ENCODE results near the gene TDRD12. TPM values are rescaled to one million over a fixed set of nuclear protein-coding genes. Genes with fewer than 3 reads are reported as not detected.

TDRD12 gene
- total RNA-seq, result under 0.01 and 0.36 TPM in 2 replicates

GRCh38 chr19:32719611-32720059 is at the start of gene TDRD12:
Gene TDRD12, plus strand, starts transcription at chr19:32719767. Its CDS starts 306 bp downstream, at chr19:32720073.

GRCh38 chr19:32674931-32675719 is 44.4 kb upstream of the TDRD12 start, which contains the start of gene ANKRD27:
Gene ANKRD27, minus strand, starts transcription at chr19:32675180. Its CDS starts 16,165 bp downstream, at chr19:32659015.

GRCh38 chr19:32675720-32676185 is 43.8 kb upstream of the TDRD12 start, which contains the start of gene RGS9BP:
Gene RGS9BP, plus strand, starts transcription at chr19:32675848. Its CDS starts 416 bp downstream, at chr19:32676264.

GRCh38 chr19:32691291-32691951 is 28.1 kb upstream of the TDRD12 start, which contains the start of gene NUDT19:
Gene NUDT19, plus strand, starts transcription at chr19:32691821. Its CDS starts 140 bp downstream, at chr19:32691961.

GRCh38 chr19:32869369-32869965 is 149.9 kb downstream of the TDRD12 start, which contains the start of gene SLC7A9:
Gene SLC7A9, minus strand, starts transcription at chr19:32869767. Its CDS starts 1,233 bp downstream, at chr19:32868534.

Small RNAs within 50 kb of the gene (small RNA-seq; reads per million reads assigned to genes)
- gene RN7SKP22, result not detected

Other genes starting within 250 kb of the TDRD12 start
- gene PDCD5, start 138.6 kb upstream of the TDRD12 start, total RNA-seq, result 130 and 136 TPM in 2 replicates
- gene ANKRD27, start 44.6 kb upstream of the TDRD12 start, total RNA-seq, result 46.9 and 48.2 TPM in 2 replicates
- gene RGS9BP, start 43.9 kb upstream of the TDRD12 start, total RNA-seq, result 0.13 and 0.22 TPM in 2 replicates
- gene NUDT19, start 27.9 kb upstream of the TDRD12 start, total RNA-seq, result 15.0 and 22.2 TPM in 2 replicates
- not detected in 2 replicates for gene SLC7A9, start 150.0 kb downstream of the TDRD12 start, total RNA-seq

Measured in thoracic aorta endothelial cell (primary cell).